Right kidney (tissue), 9 donors: ENCODE data around the gene LGALS3BP.
"Not testable (repeated sequence)": the region's sequence is repeated elsewhere in the genome, so short reads cannot be mapped to it uniquely, and the experiment has no call there.

Experiments
- DNase-seq: peaks from one replicate; pipeline ENCODE4 v3.0.0-alpha.2; 2016
- long read RNA-seq, 8 donors: transcript quantifications; one replicate each; lab custom pipeline, GENCODE V29; 2026

LGALS3BP gene, protein sequence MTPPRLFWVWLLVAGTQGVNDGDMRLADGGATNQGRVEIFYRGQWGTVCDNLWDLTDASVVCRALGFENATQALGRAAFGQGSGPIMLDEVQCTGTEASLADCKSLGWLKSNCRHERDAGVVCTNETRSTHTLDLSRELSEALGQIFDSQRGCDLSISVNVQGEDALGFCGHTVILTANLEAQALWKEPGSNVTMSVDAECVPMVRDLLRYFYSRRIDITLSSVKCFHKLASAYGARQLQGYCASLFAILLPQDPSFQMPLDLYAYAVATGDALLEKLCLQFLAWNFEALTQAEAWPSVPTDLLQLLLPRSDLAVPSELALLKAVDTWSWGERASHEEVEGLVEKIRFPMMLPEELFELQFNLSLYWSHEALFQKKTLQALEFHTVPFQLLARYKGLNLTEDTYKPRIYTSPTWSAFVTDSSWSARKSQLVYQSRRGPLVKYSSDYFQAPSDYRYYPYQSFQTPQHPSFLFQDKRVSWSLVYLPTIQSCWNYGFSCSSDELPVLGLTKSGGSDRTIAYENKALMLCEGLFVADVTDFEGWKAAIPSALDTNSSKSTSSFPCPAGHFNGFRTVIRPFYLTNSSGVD
- long read RNA-seq, donor 1, transcript LGALS3BP-201 (6 exons, 2,405 nt), result major isoform, 35 of 41 reads
- long read RNA-seq, donor 1, partial matches to known transcripts, result 0 of 41 reads
- long read RNA-seq, donor 1, other reads (novel, unspliced or antisense), result 0 of 41 reads
- long read RNA-seq, donor 2, transcript LGALS3BP-201 (6 exons, 2,405 nt), result major isoform, 28 of 35 reads
- long read RNA-seq, donor 2, partial matches to known transcripts, result 6 of 35 reads
- long read RNA-seq, donor 2, other reads (novel, unspliced or antisense), result 0 of 35 reads
- long read RNA-seq, donor 3, transcript LGALS3BP-201 (6 exons, 2,405 nt), result major isoform, 28 of 28 reads
- long read RNA-seq, donor 3, partial matches to known transcripts, result 0 of 28 reads
- long read RNA-seq, donor 3, other reads (novel, unspliced or antisense), result 0 of 28 reads
- long read RNA-seq, donor 4, transcript LGALS3BP-202 (5 exons, 936 nt), result minor isoform, 6 of 44 reads
- long read RNA-seq, donor 4, transcript LGALS3BP-201 (6 exons, 2,405 nt), result major isoform, 38 of 44 reads
- long read RNA-seq, donor 4, partial matches to known transcripts, result 0 of 44 reads
- long read RNA-seq, donor 4, other reads (novel, unspliced or antisense), result 0 of 44 reads
- long read RNA-seq, donor 5, transcript LGALS3BP-201 (6 exons, 2,405 nt), result major isoform, 40 of 47 reads
- long read RNA-seq, donor 5, transcript LGALS3BP-202 (5 exons, 936 nt), result minor isoform, 5 of 47 reads
- long read RNA-seq, donor 5, partial matches to known transcripts, result 0 of 47 reads
- long read RNA-seq, donor 5, other reads (novel, unspliced or antisense), result 0 of 47 reads
- long read RNA-seq, donor 6, transcript LGALS3BP-201 (6 exons, 2,405 nt), result major isoform, 39 of 42 reads
- long read RNA-seq, donor 6, partial matches to known transcripts, result 0 of 42 reads
- long read RNA-seq, donor 6, other reads (novel, unspliced or antisense), result 0 of 42 reads
- long read RNA-seq, donor 7, result 0 reads
- long read RNA-seq, donor 8, transcript LGALS3BP-202 (5 exons, 936 nt), result minor isoform, 5 of 46 reads
- long read RNA-seq, donor 8, transcript LGALS3BP-201 (6 exons, 2,405 nt), result major isoform, 39 of 46 reads
- long read RNA-seq, donor 8, partial matches to known transcripts, result 0 of 46 reads
- long read RNA-seq, donor 8, other reads (novel, unspliced or antisense), result 0 of 46 reads

DNA sequence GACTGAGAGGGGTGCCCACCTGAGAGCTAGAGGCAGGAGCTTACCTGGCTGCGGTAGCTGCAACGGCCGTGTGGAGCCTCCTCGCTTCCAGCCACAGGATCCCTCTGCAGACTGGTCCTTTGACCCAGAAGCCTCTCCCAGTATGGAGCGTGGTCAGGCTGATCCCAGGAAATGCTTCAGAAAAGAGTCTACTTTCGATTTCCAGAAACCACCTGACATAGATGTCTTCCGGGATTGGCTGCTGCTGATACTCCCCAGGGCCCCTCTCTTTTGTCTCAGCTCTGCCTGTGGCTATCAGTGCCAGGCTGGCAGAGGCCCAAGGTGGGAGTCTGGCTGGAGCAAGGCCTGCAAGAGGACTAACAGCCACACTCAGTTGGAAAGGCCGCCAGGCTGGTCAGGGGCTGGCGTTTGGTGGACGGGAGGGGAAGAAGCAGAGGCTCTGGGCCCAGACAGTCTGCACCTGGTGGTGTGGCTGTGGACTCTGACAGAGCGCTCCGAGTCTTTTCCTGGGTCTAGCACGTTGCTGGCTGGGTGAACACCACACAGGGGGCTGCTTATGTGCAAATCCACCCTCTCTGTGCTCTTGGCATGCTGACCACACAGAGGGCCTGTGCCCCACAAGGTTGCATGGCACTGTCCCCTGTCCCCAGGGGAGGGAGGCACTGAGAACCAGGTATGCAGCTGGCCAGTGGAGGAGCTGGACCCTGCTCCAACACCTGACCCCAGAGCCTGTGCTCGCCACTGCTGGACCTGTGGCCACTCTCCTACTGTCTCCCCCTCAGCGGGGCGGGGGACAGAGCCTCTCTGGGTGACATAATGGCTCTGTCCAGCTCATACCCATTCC, at the start of gene LGALS3BP:
Gene LGALS3BP, minus strand, starts transcription at position 144 of the 844 bp plus-strand sequence. CDS start 2,732 bp downstream, outside the sequence.
- DNase-seq, result peak; percentile 73

DNA sequence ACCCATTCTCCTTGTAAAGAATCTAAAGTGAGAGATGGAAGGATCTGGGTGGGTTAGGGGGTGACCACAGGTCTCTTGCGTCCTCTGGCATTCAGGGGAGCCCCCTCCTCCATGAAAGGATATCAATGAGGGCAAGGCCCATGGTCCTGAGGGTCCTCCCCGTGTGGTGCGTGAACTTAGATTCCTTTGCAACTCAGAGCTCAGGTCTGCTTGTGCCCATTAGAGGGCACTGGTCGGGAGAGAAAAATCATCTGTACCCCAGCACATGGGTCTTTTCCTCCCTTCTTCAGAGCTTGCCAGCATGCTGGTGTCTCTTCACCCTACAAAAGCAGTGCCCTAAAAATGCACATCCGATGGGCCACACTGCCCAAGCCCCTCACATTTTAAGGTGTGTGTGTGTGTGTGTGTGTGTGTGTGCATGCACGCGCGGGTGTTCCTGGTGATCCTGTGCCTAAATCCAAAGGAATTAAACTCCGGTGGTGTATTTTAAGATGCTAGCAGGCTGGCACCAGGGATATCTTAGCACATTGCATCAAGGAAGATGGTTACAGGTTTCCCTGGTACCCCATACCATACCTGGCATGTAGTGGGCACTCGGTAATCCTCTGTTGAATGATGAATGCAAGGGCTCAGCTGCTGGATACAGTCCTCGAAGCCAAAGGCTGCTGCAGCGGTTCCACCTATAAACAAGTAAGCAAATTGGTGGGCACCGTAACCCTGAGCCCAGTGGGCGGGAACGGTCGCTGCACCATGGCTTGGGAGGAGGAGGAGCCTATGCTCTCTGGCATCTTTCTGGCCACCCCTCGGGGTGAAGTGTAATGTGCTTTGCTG, 49.0 kb upstream of the LGALS3BP start:
- no peak for DNase-seq

DNA sequence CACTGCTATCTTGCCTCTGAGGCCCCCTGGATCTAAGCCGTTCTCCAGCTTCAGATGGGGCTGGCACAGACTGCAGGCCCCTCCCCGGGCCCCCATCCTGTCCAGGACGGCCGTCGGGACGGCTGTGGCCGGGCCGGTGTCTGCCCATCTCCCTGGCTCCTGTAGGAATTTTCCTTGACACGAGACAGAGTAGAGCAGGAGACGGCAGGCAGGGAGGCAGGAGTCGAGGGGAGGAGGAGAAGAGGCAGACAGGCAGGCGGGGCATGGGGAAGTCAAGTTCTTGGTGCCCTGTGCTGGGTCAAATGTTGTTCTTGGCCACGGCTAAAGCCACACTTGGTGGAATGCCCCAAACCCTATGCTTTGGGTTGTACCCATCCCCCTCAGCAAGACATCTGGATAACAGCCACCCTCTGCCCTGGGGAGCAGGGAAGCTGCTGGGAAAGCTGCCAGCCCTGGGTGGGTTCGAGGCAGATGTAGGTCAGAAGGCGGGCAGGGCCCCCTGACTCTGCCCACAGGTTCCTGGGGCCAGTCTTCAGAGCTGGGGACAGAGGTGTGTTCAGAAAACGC, 48.3 kb upstream of the LGALS3BP start:
- DNase-seq, result no peak

DNA sequence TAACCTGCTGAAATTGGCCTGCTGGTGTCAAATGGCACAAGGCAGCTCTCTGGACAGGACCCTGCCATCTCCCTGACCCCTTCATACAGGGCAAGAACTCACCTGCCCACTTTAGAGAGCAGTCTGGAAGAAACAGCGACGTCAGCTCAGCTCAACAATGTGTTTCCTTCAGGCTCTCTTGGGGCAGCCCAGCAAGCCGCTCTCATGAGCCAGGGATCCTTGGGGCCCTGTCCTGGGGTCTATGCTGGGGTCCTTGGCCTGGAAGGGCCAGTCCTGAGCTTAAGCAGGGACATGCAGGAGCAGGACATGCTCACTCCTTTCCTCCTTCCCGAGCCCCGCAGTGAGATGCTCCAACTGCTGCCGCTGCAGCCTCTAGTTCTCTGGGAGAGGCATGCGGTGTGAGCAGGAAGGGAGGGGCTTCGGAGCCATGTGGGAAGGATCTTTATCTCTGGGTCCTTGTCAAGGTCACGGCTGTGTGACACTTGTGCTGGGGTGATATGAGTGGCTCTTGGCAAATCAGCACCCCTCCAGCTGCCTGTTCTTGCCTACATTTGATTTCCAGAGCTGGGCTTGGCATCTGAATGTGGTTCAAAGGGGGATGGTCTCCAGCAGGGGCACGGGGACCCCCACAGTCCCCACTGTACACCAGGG, 47.7 kb upstream of the LGALS3BP start:
- no peak for DNase-seq

DNA sequence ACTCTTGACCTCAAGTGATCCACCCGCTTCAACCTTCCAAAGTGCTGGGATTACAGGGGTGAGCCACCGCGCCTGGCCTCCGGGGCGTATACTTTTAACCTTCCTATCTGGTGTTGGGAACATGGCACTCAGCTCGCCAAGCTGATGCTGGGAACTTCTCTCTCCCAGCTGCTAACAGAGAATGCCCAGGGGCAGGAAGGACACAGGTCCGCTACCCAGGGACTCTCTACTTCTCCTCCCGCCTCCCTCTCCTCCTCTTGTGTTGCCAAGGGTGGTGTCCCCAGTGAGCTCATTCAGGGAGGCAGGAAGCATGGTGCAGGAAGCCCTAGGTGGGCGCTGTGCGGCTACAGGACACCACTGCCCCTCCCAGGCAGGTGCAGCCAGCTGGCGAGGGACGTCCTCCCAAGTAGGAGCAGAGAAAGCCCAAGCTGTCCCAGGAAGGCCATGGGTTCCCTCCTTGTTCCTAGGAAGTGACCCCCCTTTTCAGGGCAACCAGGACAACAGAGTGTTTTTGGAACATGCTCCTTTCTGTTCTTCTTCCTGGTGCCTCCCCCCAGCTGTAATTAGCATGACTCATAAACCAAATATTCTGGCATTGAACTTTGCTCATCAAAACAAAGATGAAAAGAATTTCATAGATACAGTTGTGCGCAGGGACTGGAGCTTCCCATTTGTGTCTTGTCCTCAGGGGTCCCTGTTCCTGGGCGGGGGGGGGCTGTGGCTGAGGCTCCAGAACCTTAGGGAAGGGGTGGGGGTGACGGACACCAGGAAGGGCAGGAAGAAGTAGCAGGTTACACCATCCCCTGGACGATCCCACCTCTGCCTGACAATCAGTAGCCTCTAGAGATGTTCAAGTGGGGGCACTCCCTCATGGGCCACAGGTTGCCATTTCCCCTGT, 46.9 kb upstream of the LGALS3BP start:
- no peak for DNase-seq

DNA sequence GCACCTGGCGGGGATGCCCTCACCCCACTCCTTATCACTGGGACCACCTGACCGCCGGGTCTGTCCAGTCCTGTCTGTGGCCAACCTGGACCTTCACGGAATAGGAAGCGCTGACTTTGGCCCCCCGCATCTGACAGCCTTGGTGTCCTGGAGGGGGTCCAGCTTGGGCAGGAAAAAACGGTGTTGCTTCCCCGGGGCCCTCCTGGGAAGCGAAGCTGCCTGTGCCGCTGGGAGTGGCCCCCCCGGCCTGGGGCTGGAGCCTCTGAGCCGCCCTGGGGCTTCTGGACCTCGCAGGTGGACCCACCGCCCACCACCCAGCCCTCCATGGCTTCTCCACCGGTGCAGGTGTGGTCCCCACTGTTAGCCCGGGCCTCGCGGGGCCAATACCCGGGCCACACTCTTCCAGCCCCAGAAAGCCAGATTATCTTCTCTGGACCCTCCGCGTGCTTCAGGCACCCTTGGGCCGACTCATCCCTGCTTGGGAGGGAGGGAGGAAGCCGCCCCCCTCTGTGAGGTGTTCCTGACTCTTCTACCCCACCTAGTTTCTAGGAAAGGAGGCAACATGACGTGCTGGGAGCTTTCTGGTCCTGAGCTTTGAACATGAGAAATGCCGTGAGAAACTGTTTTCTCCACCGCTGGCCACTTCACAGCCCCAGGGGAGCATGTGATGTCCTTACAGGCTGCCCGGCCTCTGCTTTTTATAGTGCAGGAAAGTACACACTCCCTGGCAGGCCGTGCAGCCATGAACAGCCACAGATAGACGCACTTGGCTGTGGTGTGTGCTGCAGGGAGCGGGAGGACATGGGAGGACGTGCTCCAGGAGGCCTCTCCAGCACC, 45.4 kb upstream of the LGALS3BP start:
- DNase-seq, result no peak

DNA sequence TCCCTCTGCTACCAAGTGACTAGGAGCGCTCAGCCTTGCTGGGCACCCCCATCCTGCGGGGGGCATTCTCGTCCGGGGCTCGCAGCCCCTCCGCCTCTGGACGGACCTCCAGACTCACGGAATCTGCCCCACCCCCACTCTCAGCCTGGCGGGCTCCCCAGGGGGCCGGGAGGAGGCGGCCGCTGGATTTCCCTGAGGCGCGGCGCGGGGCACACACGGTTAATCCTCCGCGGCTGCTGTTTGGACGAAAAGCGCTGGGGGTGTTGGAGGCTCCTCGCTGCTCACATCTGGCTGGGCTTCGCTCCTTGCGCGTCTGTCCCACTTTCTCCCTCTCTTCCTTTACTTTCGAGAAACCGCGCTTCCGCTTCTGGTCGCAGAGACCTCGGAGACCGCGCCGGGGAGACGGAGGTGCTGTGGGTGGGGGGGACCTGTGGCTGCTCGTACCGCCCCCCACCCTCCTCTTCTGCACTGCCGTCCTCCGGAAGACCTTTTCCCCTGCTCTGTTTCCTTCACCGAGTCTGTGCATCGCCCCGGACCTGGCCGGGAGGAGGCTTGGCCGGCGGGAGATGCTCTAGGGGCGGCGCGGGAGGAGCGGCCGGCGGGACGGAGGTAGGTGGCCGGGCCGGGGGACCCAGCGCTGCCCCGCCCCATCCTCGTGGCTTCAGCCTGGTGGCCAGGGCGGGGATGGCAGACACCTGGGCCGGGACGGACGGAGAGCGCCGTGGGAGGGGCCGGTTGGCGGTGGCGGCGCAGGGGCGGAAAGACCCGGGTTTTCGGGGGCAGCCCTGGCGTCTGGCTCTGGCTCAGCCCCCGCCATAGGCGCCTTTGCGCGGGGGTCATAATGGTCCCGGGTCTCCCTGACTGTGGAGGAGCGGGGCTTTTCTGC, 44.4 kb upstream of the LGALS3BP start, which contains the start of gene C1QTNF1:
Gene C1QTNF1, plus strand, starts transcription at position 284 of the 886 bp plus-strand sequence. CDS start 19,800 bp downstream, outside the sequence.
- peak; percentile 67 for DNase-seq

DNA sequence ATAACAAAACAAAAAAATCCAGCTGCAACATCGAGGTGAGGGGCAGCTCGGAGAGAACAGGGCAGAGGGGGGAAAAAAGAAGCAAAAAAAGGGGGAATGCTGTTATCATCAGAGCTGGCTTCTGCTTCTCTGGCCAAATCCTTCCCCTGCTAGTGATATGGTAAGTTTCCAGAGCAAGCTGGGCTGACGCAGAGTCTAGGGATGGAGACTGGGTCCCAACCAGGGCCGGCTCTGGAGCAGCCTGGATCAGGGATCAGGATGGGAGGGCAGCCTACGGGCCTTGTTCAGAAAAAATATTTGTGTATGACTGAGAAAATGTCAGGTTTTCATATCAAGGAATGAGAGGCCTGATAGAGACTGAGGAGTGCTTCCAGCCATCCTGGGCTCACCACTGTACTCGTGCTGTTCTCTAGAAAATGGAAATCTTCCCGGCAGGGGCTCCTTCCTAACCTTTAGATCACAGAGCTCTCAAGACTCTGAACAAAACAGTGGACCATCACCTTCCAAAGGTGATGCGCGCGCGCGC, 43.5 kb upstream of the LGALS3BP start:
- no peak for DNase-seq

DNA sequence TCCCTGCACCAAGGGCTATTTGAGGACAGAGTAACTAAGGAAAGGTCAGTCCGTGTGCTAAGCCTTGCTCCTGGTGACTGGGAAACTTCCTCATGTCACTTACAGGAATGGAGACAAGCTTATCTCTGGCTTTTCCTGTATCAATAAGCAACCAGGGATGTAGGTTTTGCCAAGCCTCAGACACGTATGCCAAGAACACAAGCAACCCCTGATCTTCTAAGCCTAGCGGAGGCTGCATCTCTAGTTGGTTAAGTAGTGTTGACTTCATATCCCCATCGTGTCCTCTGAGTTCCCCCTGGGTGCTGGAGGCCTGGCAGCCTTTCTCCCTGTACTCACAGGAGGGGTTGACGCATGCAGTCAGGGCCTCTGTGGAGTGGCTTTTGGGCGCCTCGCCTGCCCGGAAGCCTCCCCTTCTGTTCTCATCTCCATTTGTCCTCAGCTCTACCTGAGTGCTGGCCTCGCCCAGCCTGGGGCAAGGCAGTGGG, 42.8 kb upstream of the LGALS3BP start:
- no peak for DNase-seq

DNA sequence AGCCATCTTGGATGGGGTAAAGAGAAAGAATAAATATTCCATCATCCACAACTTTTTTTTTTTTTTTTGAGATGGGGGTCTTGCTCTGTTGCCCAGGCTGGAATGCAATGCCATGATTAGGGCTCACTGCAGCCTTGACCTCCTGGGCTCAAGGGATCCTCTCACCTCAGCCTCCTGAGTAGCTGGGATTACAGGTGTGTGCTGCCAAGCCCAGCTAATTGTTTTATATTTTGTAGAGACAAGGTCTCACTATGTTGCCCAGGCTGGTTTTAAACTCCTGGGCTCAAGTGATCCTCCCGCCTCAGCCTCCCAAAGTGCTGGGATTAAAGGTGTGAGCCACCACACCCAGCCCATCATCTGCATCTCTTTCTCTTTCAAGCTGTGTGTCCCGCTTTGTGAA, 42.2 kb upstream of the LGALS3BP start:
- DNase-seq, result not testable (repeated sequence)

DNA sequence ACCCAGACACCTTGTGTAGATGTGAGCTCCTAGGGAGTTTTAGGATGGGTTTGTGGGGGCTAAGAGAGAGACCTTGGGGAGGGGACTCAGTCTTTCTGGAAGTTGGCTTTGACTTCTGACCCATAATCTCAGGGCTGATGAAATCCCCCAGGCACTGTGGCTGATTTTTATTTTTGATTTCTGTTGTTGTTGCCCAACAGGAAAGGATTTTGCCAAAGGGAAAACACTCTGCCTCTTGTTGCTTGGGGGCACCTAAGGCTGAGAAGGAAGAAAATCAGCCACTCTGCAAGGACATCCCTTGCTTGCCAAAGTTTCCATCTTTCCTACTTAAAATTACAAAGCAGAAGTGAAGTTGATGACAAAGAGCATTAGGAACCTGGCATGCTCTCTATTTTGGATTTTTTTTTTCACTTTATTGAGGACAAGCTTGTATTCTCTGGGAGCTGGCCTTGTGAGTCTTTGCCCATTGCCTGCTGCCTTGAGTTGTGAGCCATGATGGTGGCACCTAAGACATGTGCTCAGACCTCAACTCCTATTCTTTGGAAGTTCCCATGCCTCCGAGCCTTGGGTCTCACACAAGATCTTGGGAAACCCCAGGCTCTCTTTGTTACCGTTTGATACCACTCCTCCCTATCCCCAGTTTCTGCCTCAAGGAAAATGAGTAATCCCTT, 41.0 kb upstream of the LGALS3BP start:
- no peak for DNase-seq

DNA sequence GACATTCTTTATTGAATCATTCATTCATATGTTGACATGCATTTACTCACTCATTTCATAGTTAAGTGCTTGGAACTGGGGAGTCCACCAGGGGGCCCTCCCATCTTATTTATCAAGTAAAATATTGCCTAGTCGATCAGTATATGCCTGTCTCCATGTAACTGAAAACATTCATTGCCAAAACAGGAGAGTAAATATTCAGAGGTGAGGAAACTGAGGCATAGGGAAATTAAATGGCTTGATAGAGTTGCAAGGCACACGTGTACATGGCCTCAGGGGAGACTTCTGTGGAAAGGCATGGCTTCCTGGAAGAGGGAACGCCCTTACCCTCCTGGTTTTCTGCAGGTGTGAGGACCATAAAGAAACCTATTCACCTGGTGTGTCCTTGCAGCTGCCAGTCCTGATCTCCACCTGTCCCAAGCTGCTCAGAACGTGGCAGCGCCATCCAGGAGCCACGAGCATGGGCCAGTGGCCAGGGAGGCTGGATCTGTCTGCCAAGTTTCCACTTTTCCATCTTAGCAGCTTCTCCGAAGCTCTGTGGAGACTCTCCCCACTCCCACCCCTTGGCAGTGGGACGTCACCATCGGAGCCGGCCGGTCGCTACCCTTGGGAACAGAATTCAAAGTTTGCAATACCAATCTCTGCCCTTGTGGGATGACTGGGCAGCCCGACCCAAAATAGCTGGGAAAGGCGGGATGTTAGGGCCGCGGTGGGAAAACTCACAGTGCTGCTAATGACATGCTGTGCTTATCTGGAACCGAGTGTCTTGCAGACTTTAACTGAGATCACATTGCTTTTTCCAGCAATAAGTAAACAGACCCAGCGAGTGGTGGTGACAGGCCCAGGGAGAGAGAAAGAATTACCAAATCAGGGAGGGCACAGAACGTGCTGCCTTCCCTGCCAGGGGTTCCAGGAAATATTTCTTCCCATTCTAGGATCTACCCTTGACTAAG, 40.2 kb upstream of the LGALS3BP start:
- DNase-seq, result no peak

DNA sequence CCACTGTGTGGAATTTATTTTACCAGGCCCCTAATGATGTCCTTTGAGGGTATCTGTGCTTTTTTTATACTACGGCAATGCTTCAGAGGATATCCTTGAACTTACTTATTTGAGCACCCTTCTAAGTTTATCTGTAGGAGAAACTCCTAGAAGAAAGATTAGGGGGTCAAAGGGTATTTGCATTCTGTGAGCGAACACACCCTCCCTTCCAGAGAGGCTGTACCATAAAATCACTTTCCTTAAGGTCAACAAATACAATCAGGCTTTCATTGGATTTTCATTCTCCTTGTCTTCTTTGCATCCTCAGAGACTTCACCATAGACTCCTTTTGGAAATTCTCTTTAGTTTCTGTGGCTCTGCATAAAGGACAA, 39.5 kb upstream of the LGALS3BP start:
- DNase-seq, result no peak
